A549 (cell line): Measurements from ENCODE around the gene LYPD6B.

Source experiments
- CEBPB ChIP-seq, 2 experiments: fragments of >200 bp in 1 of 2; sonication (Bioruptor Twin) in 1 of 2; formaldehyde crosslinking in 1 of 2; IDR thresholded peaks; 2 replicates each; pipeline ENCODE4 v1.6.1; 2012 to 2016
- CTCF ChIP-seq: fragments of >200 bp; sonication (Bioruptor Twin); formaldehyde crosslinking; IDR thresholded peaks from 3 replicates; pipeline ENCODE4 v1.5.1; 2016
- FOXS1 ChIP-seq: fragments of 250-450 bp; sonication (Bioruptor Pico); IDR thresholded peaks from 2 replicates; pipeline ENCODE4 v1.5.0; 2020; ENCODE audit warnings: mild to moderate bottlenecking, moderate library complexity

- TF ChIP-seq CEBPB (IDR thresholded peaks at IDR 0.05): no peak
- no peak for TF ChIP-seq CTCF
- no peak for TF ChIP-seq FOXS1
Observed at GRCh38 chr2:149049142-149049541, 10.6 kb downstream of the LYPD6B start.
